Naive B cell (primary cell): ENCODE measurements around the gene NDUFAB1. TPM values are rescaled to one million over a fixed set of nuclear protein-coding genes. Genes with fewer than 3 reads are reported as not detected.

Experiments used
- ATAC-seq, 2 donors: fragments of 150-1000 bp; cut with Tn5 transposase; 2 replicates each; pipeline ENCODE4 v1.10.0; 2021; ENCODE audit warnings: low read depth in 2 of 2, mild to moderate bottlenecking in 2 of 2, moderate library complexity in 2 of 2
- DNase-seq: peaks from one replicate; pipeline ENCODE4 v3.0.0; 2022
- H3K27ac Mint-ChIP-seq, 6 donors: one replicate each; pipeline ENCODE4 v1.8.0; 2020 to 2022; ENCODE audit warnings: mild to moderate bottlenecking in 6 of 6, mixed read lengths in 6 of 6, moderate library complexity in 5 of 6, inconsistent platforms in 2 of 6
- H3K27me3 Mint-ChIP-seq, 3 donors: one replicate each; pipeline ENCODE4 v1.8.0; 2021 to 2022; ENCODE audit warnings: mixed read lengths in 3 of 3, mild to moderate bottlenecking in 1 of 3
- H3K36me3 Mint-ChIP-seq, 2 donors: one replicate each; pipeline ENCODE4 v1.8.0; 2020 to 2022; ENCODE audit warnings: mixed read lengths in 2 of 2, inconsistent platforms in 1 of 2, mild to moderate bottlenecking in 1 of 2
- H3K4me1 Mint-ChIP-seq, 3 donors: one replicate each; pipeline ENCODE4 v1.8.0; 2020 to 2022; ENCODE audit warnings: mixed read lengths in 3 of 3, inconsistent platforms in 1 of 3, mild to moderate bottlenecking in 1 of 3, moderate library complexity in 1 of 3
- H3K4me3 Mint-ChIP-seq, 8 donors: one replicate each; pipeline ENCODE4 v1.8.0; 2020 to 2022; ENCODE audit warnings: mild to moderate bottlenecking in 8 of 8, mixed read lengths in 8 of 8, moderate library complexity in 8 of 8, inconsistent platforms in 2 of 8
- H3K9me3 Mint-ChIP-seq, 7 donors: one replicate each; pipeline ENCODE4 v1.8.0; 2020 to 2022; ENCODE audit warnings: mixed read lengths in 7 of 7, mild to moderate bottlenecking in 5 of 7, inconsistent platforms in 2 of 7, moderate library complexity in 1 of 7
- polyA plus RNA-seq, 6 donors: library from polyadenylated mRNA; unstranded; fragments of 300-500 nt; fragmentation: Illumina TruSeq; gene quantifications; one replicate each; pipeline ENCODE4 v1.2.3, GENCODE V29; 2021; ENCODE audit warnings: low read depth in 6 of 6

NDUFAB1 gene
- polyA plus RNA-seq, 6 donors from 2014 or later, result 159 to 221 (median 172) TPM

- Mint-ChIP-seq H3K27me3 (no peaks in the 10 kb centered on the region), H3K4me3 (no peak overlapping the region), H3K9me3 (no peaks in the 10 kb centered on the region), H3K27ac (no peak overlapping the region), H3K36me3 (peaks cover 0 to 3% of the 10 kb centered on the region in 2 donors), H3K4me1 (peaks cover 0 to 3% (median 0%) of the 10 kb centered on the region in 3 donors)
- no peak for ATAC-seq
- no peak for DNase-seq
These were observed 61.0 kb downstream of the NDUFAB1 start for GRCh38 chr16:23534868-23535860.

- no peak for ATAC-seq
- Mint-ChIP-seq H3K36me3 (peaks cover 0 to 3% of the 10 kb centered on the region in 2 donors), H3K4me3 (no peak overlapping the region), H3K27me3 (no peaks in the 10 kb centered on the region), H3K4me1 (peaks cover 0 to 3% (median 0%) of the 10 kb centered on the region in 3 donors), H3K27ac (no peak overlapping the region), H3K9me3 (no peaks in the 10 kb centered on the region)
- DNase-seq, result no peak
These were observed 63.7 kb downstream of the NDUFAB1 start for GRCh38 chr16:23532448-23532847.

Other genes with a start within 250 kb of the NDUFAB1 start
- 10 to 100 TPM in 1 of 6 donors, 1 to 10 TPM in 5; 5.8 to 19.3 (median 8.8) TPM for gene COG7, start 143.1 kb downstream of the NDUFAB1 start, polyA plus RNA-seq
- 100 to 1,000 TPM; 154 to 303 (median 222) TPM for gene GGA2, start 85.8 kb downstream of the NDUFAB1 start, polyA plus RNA-seq
- 10 to 100 TPM in 2 of 6 donors, 1 to 10 TPM in 4; 3.8 to 15.0 (median 8.2) TPM for gene EARS2, start 39.0 kb downstream of the NDUFAB1 start, polyA plus RNA-seq
- gene UBFD1, start 38.6 kb downstream of the NDUFAB1 start, polyA plus RNA-seq, result 10 to 100 TPM in 5 of 6 donors, 1 to 10 TPM in 1; 8.8 to 20.1 (median 12.7) TPM
- gene PALB2, start 45.0 kb upstream of the NDUFAB1 start, polyA plus RNA-seq, result 1 to 10 TPM; 2.4 to 10.0 (median 6.2) TPM
- 10 to 100 TPM; 28.0 to 61.6 (median 48.4) TPM for gene DCTN5, start 45.1 kb upstream of the NDUFAB1 start, polyA plus RNA-seq
- under 1 TPM in 3 of 6 donors, not detected in 3; 0.27 to 0.96 (median 0.45) TPM for gene PLK1, start 82.6 kb upstream of the NDUFAB1 start, polyA plus RNA-seq
- not detected for gene ERN2, start 116.9 kb upstream of the NDUFAB1 start, polyA plus RNA-seq
- gene CHP2, start 158.7 kb upstream of the NDUFAB1 start, polyA plus RNA-seq, result not detected
- 100 to 1,000 TPM; 213 to 344 (median 285) TPM for gene PRKCB, start 239.7 kb upstream of the NDUFAB1 start, polyA plus RNA-seq